HEK293 (cell line): ENCODE results near the gene FOXP1.
A peak's percentile ranks its signal among the peaks of the same experiment; 100 is the strongest.

Source experiments
- FEZF1 ChIP-seq: fragments of 450-650 bp; formaldehyde crosslinking; IDR thresholded peaks from 2 replicates; pipeline ENCODE4 v1.5.1; 2016; ENCODE audit warnings: missing biosample characterization, missing genetic modification characterization
- GFI1B ChIP-seq: fragments of 450-650 bp; formaldehyde crosslinking; IDR thresholded peaks from 2 replicates; pipeline ENCODE4 v1.5.1; 2016; ENCODE audit warnings: missing biosample characterization, missing genetic modification characterization
- KLF1 ChIP-seq: fragments of 450-650 bp; formaldehyde crosslinking; IDR thresholded peaks from 2 replicates; pipeline ENCODE4 v1.5.1; 2016; ENCODE audit warnings: missing biosample characterization, missing genetic modification characterization
- KLF10 ChIP-seq: fragments of 450-650 bp; IDR thresholded peaks from 2 replicates; pipeline ENCODE4 v1.5.1; 2018; ENCODE audit warnings: missing biosample characterization, mild to moderate bottlenecking, missing genetic modification characterization
- RBAK ChIP-seq: fragments of 450-650 bp; formaldehyde crosslinking; IDR thresholded peaks from 2 replicates; pipeline ENCODE4 v1.5.1; 2016; ENCODE audit warnings: missing biosample characterization, missing genetic modification characterization
- SP3 ChIP-seq: fragments of 450-650 bp; formaldehyde crosslinking; IDR thresholded peaks from 2 replicates; pipeline ENCODE4 v1.5.1; 2016; ENCODE audit warnings: missing biosample characterization, missing genetic modification characterization
- WT1 ChIP-seq: fragments of 450-650 bp; formaldehyde crosslinking; IDR thresholded peaks from 2 replicates; pipeline ENCODE4 v1.5.1; 2016; ENCODE audit warnings: missing biosample characterization, missing genetic modification characterization
- ZBTB48 ChIP-seq: fragments of 450-650 bp; formaldehyde crosslinking; IDR thresholded peaks from 2 replicates; pipeline ENCODE4 v1.5.1; 2016; ENCODE audit warnings: missing biosample characterization, missing genetic modification characterization
- ZFP3 ChIP-seq: fragments of 450-650 bp; formaldehyde crosslinking; IDR thresholded peaks from 2 replicates; pipeline ENCODE4 v1.5.1; 2016; ENCODE audit warnings: low read depth, missing biosample characterization, missing genetic modification characterization
- ZNF112 ChIP-seq: fragments of 450-650 bp; formaldehyde crosslinking; IDR thresholded peaks from 2 replicates; pipeline ENCODE4 v1.5.0; 2017; ENCODE audit warnings: missing biosample characterization, missing genetic modification characterization
- ZNF223 ChIP-seq: fragments of 450-650 bp; formaldehyde crosslinking; IDR thresholded peaks from 2 replicates; pipeline ENCODE4 v1.5.1; 2016; ENCODE audit warnings: missing biosample characterization, missing genetic modification characterization
- ZNF274 ChIP-seq, 2 experiments: fragments of 200-500 bp in 1 of 2; fragments of 450-650 bp in 1 of 2; sonication (Bioruptor generic) in 1 of 2; formaldehyde crosslinking in 1 of 2; IDR thresholded peaks; 2 replicates each; pipeline versions ENCODE4 v1.5.1 to v1.6.1; 2014 to 2016; ENCODE audit warnings: borderline replicate concordance in 1 of 2, inconsistent platforms in 1 of 2, low read length in 1 of 2, missing biosample characterization in 1 of 2, missing genetic modification characterization in 1 of 2
- ZNF404 ChIP-seq: fragments of 450-650 bp; formaldehyde crosslinking; IDR thresholded peaks from 2 replicates; pipeline ENCODE4 v1.5.1; 2017; ENCODE audit warnings: missing biosample characterization, missing genetic modification characterization
- ZNF629 ChIP-seq: fragments of 450-650 bp; formaldehyde crosslinking; IDR thresholded peaks from 2 replicates; pipeline ENCODE4 v1.5.1; 2017; ENCODE audit warnings: missing biosample characterization, missing genetic modification characterization
- ZNF654 ChIP-seq: fragments of 450-650 bp; formaldehyde crosslinking; IDR thresholded peaks from 2 replicates; pipeline ENCODE4 v1.5.1; 2016; ENCODE audit warnings: low read depth, missing biosample characterization, missing genetic modification characterization
- ZNF843 ChIP-seq: fragments of 450-650 bp; formaldehyde crosslinking; IDR thresholded peaks from 2 replicates; pipeline ENCODE4 v1.5.1; 2016; ENCODE audit warnings: missing biosample characterization, missing genetic modification characterization
- TF ChIP-seq, protein P1 (sequence below): fragments of 450-650 bp; formaldehyde crosslinking; IDR thresholded peaks from 2 replicates; pipeline ENCODE4 v1.5.1; 2016; ENCODE audit warnings: missing biosample characterization, missing genetic modification characterization, borderline replicate concordance
- TF ChIP-seq, protein P2 (sequence below): fragments of 450-650 bp; formaldehyde crosslinking; IDR thresholded peaks from 2 replicates; pipeline ENCODE4 v1.5.1; 2016; ENCODE audit warnings: missing biosample characterization, missing genetic modification characterization
- TF ChIP-seq, protein P3 (sequence below): fragments of 450-650 bp; formaldehyde crosslinking; IDR thresholded peaks from 2 replicates; pipeline ENCODE4 v1.5.1; 2016; ENCODE audit warnings: missing biosample characterization, missing genetic modification characterization
- TF ChIP-seq, protein P4 (sequence below): fragments of 450-650 bp; formaldehyde crosslinking; IDR thresholded peaks from 2 replicates; pipeline ENCODE4 v1.5.1; 2017; ENCODE audit warnings: missing biosample characterization, missing genetic modification characterization
- TF ChIP-seq, protein P5 (sequence below): fragments of 450-650 bp; formaldehyde crosslinking; IDR thresholded peaks from 2 replicates; pipeline ENCODE4 v1.5.1; 2016; ENCODE audit warnings: missing biosample characterization, missing genetic modification characterization
- TF ChIP-seq, protein P6 (sequence below): fragments of 450-650 bp; IDR thresholded peaks from 2 replicates; pipeline ENCODE4 v1.5.1; 2018; ENCODE audit warnings: missing biosample characterization, mild to moderate bottlenecking, missing genetic modification characterization

Gene FOXP1

DNA sequence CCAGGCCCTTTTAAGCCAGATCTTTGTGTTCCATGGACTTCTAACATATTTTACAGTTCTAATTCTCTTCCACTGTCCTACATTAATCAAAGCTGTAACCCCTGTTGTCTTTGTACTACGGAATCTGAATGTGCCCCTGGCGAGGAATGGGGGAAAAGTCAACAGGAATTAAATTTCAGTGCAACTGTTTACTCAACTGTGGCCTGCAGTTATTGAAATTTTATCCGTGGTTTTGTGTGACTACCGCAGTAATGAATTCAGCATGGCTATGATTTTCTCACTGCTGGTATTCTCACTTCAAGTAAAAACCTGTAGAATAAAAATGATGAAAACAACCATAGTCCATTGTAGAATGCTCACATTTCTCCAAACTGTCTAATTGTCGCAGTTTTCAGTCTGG lies 388.0 kb downstream of the FOXP1 start (continued):
- TF ChIP-seq, protein P1, sequence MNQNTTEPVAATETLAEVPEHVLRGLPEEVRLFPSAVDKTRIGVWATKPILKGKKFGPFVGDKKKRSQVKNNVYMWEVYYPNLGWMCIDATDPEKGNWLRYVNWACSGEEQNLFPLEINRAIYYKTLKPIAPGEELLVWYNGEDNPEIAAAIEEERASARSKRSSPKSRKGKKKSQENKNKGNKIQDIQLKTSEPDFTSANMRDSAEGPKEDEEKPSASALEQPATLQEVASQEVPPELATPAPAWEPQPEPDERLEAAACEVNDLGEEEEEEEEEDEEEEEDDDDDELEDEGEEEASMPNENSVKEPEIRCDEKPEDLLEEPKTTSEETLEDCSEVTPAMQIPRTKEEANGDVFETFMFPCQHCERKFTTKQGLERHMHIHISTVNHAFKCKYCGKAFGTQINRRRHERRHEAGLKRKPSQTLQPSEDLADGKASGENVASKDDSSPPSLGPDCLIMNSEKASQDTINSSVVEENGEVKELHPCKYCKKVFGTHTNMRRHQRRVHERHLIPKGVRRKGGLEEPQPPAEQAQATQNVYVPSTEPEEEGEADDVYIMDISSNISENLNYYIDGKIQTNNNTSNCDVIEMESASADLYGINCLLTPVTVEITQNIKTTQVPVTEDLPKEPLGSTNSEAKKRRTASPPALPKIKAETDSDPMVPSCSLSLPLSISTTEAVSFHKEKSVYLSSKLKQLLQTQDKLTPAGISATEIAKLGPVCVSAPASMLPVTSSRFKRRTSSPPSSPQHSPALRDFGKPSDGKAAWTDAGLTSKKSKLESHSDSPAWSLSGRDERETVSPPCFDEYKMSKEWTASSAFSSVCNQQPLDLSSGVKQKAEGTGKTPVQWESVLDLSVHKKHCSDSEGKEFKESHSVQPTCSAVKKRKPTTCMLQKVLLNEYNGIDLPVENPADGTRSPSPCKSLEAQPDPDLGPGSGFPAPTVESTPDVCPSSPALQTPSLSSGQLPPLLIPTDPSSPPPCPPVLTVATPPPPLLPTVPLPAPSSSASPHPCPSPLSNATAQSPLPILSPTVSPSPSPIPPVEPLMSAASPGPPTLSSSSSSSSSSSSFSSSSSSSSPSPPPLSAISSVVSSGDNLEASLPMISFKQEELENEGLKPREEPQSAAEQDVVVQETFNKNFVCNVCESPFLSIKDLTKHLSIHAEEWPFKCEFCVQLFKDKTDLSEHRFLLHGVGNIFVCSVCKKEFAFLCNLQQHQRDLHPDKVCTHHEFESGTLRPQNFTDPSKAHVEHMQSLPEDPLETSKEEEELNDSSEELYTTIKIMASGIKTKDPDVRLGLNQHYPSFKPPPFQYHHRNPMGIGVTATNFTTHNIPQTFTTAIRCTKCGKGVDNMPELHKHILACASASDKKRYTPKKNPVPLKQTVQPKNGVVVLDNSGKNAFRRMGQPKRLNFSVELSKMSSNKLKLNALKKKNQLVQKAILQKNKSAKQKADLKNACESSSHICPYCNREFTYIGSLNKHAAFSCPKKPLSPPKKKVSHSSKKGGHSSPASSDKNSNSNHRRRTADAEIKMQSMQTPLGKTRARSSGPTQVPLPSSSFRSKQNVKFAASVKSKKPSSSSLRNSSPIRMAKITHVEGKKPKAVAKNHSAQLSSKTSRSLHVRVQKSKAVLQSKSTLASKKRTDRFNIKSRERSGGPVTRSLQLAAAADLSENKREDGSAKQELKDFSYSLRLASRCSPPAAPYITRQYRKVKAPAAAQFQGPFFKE, result no peak
- TF ChIP-seq, protein P2, sequence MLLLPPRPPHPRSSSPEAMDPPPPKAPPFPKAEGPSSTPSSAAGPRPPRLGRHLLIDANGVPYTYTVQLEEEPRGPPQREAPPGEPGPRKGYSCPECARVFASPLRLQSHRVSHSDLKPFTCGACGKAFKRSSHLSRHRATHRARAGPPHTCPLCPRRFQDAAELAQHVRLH (tag by site-specific recombination), result no peak
- TF ChIP-seq FEZF1, result peak; percentile 56; the same call in 1 of the 2 replicates
- no peak for TF ChIP-seq KLF10 (tag by site-specific recombination)
- peak; percentile 34; the same call in 1 of the 2 replicates for TF ChIP-seq WT1
- peak; percentile 50; the same call in 1 of the 2 replicates for TF ChIP-seq GFI1B (tag by site-specific recombination)
- TF ChIP-seq, protein P3, sequence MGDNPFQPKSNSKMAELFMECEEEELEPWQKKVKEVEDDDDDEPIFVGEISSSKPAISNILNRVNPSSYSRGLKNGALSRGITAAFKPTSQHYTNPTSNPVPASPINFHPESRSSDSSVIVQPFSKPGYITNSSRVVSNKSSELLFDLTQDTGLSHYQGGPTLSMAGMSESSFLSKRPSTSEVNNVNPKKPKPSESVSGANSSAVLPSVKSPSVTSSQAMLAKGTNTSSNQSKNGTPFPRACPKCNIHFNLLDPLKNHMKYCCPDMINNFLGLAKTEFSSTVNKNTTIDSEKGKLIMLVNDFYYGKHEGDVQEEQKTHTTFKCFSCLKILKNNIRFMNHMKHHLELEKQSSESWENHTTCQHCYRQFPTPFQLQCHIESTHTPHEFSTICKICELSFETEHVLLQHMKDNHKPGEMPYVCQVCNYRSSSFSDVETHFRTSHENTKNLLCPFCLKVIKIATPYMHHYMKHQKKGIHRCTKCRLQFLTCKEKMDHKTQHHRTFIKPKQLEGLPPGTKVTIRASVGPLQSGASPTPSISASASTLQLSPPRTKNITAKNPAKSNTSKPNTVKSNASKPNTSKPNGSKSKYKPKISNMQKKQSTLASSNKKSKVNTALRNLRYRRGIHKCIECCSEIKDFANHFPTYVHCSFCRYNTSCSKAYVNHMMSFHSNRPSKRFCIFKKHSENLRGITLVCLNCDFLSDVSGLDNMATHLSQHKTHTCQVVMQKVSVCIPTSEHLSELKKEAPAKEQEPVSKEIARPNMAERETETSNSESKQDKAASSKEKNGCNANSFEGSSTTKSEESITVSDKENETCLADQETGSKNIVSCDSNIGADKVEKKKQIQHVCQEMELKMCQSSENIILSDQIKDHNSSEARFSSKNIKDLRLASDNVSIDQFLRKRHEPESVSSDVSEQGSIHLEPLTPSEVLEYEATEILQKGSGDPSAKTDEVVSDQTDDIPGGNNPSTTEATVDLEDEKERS (tag by site-specific recombination), result no peak
- no peak for TF ChIP-seq ZNF274 (IDR thresholded peaks at IDR 0.05; ENCODE audit: low read length)
- TF ChIP-seq ZNF274 (tag by site-specific recombination; IDR thresholded peaks at IDR 0.05; ENCODE audit: borderline replicate concordance), result no peak
- TF ChIP-seq ZNF223 (tag by site-specific recombination), result no peak
- TF ChIP-seq, protein P4, sequence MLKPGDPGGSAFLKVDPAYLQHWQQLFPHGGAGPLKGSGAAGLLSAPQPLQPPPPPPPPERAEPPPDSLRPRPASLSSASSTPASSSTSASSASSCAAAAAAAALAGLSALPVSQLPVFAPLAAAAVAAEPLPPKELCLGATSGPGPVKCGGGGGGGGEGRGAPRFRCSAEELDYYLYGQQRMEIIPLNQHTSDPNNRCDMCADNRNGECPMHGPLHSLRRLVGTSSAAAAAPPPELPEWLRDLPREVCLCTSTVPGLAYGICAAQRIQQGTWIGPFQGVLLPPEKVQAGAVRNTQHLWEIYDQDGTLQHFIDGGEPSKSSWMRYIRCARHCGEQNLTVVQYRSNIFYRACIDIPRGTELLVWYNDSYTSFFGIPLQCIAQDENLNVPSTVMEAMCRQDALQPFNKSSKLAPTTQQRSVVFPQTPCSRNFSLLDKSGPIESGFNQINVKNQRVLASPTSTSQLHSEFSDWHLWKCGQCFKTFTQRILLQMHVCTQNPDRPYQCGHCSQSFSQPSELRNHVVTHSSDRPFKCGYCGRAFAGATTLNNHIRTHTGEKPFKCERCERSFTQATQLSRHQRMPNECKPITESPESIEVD (tag by site-specific recombination), result peak; percentile 98
- TF ChIP-seq ZBTB48 (tag by site-specific recombination), result no peak
- TF ChIP-seq SP3 (tag by site-specific recombination), result no peak
- TF ChIP-seq, protein P5, sequence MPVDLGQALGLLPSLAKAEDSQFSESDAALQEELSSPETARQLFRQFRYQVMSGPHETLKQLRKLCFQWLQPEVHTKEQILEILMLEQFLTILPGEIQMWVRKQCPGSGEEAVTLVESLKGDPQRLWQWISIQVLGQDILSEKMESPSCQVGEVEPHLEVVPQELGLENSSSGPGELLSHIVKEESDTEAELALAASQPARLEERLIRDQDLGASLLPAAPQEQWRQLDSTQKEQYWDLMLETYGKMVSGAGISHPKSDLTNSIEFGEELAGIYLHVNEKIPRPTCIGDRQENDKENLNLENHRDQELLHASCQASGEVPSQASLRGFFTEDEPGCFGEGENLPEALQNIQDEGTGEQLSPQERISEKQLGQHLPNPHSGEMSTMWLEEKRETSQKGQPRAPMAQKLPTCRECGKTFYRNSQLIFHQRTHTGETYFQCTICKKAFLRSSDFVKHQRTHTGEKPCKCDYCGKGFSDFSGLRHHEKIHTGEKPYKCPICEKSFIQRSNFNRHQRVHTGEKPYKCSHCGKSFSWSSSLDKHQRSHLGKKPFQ (tag by site-specific recombination), result peak; percentile 95
- TF ChIP-seq KLF1 (tag by site-specific recombination), result no peak
- 0 out of 2 replicates have a peak, but pooled peaks have one; percentile 37 for TF ChIP-seq ZNF843
- TF ChIP-seq, protein P6, sequence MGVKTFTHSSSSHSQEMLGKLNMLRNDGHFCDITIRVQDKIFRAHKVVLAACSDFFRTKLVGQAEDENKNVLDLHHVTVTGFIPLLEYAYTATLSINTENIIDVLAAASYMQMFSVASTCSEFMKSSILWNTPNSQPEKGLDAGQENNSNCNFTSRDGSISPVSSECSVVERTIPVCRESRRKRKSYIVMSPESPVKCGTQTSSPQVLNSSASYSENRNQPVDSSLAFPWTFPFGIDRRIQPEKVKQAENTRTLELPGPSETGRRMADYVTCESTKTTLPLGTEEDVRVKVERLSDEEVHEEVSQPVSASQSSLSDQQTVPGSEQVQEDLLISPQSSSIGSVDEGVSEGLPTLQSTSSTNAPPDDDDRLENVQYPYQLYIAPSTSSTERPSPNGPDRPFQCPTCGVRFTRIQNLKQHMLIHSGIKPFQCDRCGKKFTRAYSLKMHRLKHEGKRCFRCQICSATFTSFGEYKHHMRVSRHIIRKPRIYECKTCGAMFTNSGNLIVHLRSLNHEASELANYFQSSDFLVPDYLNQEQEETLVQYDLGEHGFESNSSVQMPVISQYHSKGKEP, result peak; percentile 93
- no peak for TF ChIP-seq RBAK
- no peak for TF ChIP-seq ZFP3 (tag by site-specific recombination)
- no peak for TF ChIP-seq ZNF112
- no peak for TF ChIP-seq ZNF404 (tag by site-specific recombination)
- TF ChIP-seq ZNF629 (tag by site-specific recombination), result peak; percentile 40; the same call in 1 of the 2 replicates
- TF ChIP-seq ZNF654 (tag by site-specific recombination), result no peak
